Hepatocyte (in vitro differentiated cells): ENCODE measurements around the gene ELOVL1. TPM values are rescaled to one million over a fixed set of nuclear protein-coding genes. Genes with fewer than 3 reads are reported as not detected.

Experiments
- DNase-seq: peaks from one replicate; pipeline ENCODE4 v3.0.0-alpha.2; 2016; ENCODE audit warnings: low spot score
- H2AFZ ChIP-seq: fragments of 200-600 bp; sonication (generic); 2 replicates; pipeline ENCODE4 v1.6.0; 2016; ENCODE audit warnings: antibody characterized with exemption, mild to moderate bottlenecking
- H3K27ac ChIP-seq: fragments of 200-600 bp; sonication (generic); 2 replicates; pipeline ENCODE4 v1.5.1; 2016; ENCODE audit warnings: mild to moderate bottlenecking
- H3K27me3 ChIP-seq: fragments of 200-600 bp; sonication (generic); 2 replicates; pipeline ENCODE4 v1.6.1; 2016
- H3K36me3 ChIP-seq: fragments of 200-600 bp; sonication (generic); replicated peaks from 2 replicates; pipeline ENCODE4 v1.5.1; 2016; ENCODE audit warnings: low read depth; ENCODE audit not compliant: insufficient read depth
- H3K4me1 ChIP-seq: fragments of 200-600 bp; sonication (generic); 2 replicates; pipeline ENCODE4 v1.5.1; 2016; ENCODE audit warnings: mild to moderate bottlenecking, moderate library complexity; ENCODE audit not compliant: insufficient read depth
- H3K4me2 ChIP-seq: fragments of 200-600 bp; sonication (generic); 2 replicates; pipeline ENCODE4 v1.6.0; 2016
- H3K4me3 ChIP-seq: fragments of 200-600 bp; sonication (generic); 2 replicates; pipeline ENCODE4 v1.5.1; 2016; ENCODE audit warnings: mild to moderate bottlenecking
- H3K79me2 ChIP-seq: fragments of 200-600 bp; sonication (generic); 2 replicates; pipeline ENCODE4 v1.6.0; 2017; ENCODE audit warnings: mild to moderate bottlenecking
- H3K9me2 ChIP-seq: fragments of 200-600 bp; sonication (generic); replicated peaks from 2 replicates; pipeline ENCODE4 v1.6.0; 2017; ENCODE audit warnings: mild to moderate bottlenecking; ENCODE audit not compliant: insufficient read depth
- H3K9me3 ChIP-seq: fragments of 200-600 bp; sonication (generic); 2 replicates; pipeline ENCODE4 v1.5.1; 2016; ENCODE audit warnings: low read depth, mild to moderate bottlenecking
- H4K20me1 ChIP-seq: fragments of 200-600 bp; sonication (generic); 2 replicates; pipeline ENCODE4 v1.6.0; 2016; ENCODE audit warnings: mild to moderate bottlenecking; ENCODE audit not compliant: insufficient read depth, poor library complexity, severe bottlenecking
- CTCF ChIP-seq: fragments of 200-600 bp; sonication (generic); IDR thresholded peaks from 2 replicates; pipeline ENCODE4 v1.5.1; 2016; ENCODE audit warnings: antibody characterized with exemption, mild to moderate bottlenecking; ENCODE audit not compliant: poor library complexity
- EZH2 ChIP-seq: fragments of 200-600 bp; sonication (generic); IDR thresholded peaks from 2 replicates; pipeline ENCODE4 v1.6.1; 2016; ENCODE audit warnings: antibody characterized with exemption, mild to moderate bottlenecking, borderline replicate concordance
- EZH2phosphoT487 ChIP-seq: fragments of 200-600 bp; sonication (generic); IDR thresholded peaks from one replicate; pipeline ENCODE4 v1.6.1; 2018; ENCODE audit warnings: antibody characterized with exemption, mild to moderate bottlenecking, low read depth, moderate library complexity; ENCODE audit not compliant: unreplicated experiment, severe bottlenecking
- WGBS: methylation state at CpG from one replicate; pipeline ENCODE4 v1.1.6; 2016; ENCODE audit warnings: low lambda C conversion rate; ENCODE audit errors: missing lambda C conversion rate; 5-methylcytosine and 5-hydroxymethylcytosine counted together
- polyA plus RNA-seq: library from polyadenylated mRNA; unstranded; fragments of >200 nt; fragmentation: Nextera tagmentation; extraction: Ambion mirVana; gene quantifications from 2 replicates; pipeline ENCODE4 v1.2.1, GENCODE V29; 2016
- total RNA-seq: library from RNA; depleted of rRNA; stranded (reverse); fragments of >200 nt; gene quantifications from 2 replicates; pipeline ENCODE4 v1.2.3, GENCODE V29; 2014

The ELOVL1 gene
- total and polyA plus RNA-seq, 2 experiments from 2014 or later = 90.8 to 185 TPM

- Histone ChIP-seq H4K20me1 (peaks cover 3% of the 10 kb centered on the region), H3K9me3 (no peaks in the 10 kb centered on the region), H3K4me3 (no peak overlapping the region), H3K4me2 (no peak overlapping the region), H3K4me1 (peaks cover 6% of the 10 kb centered on the region), H3K9me2 (no peaks in the 10 kb centered on the region), H2AFZ (no peak overlapping the region), H3K79me2 (peaks cover 36% of the 10 kb centered on the region), H3K36me3 (no peaks in the 10 kb centered on the region), H3K27me3 (no peaks in the 10 kb centered on the region), H3K27ac (no peak overlapping the region)
- TF ChIP-seq EZH2 (no peak), EZH2phosphoT487 (no peak), CTCF (no peak)
- DNase-seq = no peak
- WGBS = 74% methylated on average over 9 of the region's 9 CpGs
Measured at GRCh38 chr1:43363283-43363934, 4.4 kb downstream of the ELOVL1 start.

GRCh38 chr1:43360616-43361015 is 7.2 kb downstream of the ELOVL1 start:
- Histone ChIP-seq H3K4me2 (peak overlapping the region; percentile 89), H3K4me1 (no peaks in the 10 kb centered on the region), H3K4me3 (no peak overlapping the region), H3K36me3 (no peaks in the 10 kb centered on the region), H3K9me3 (no peaks in the 10 kb centered on the region), H2AFZ (no peak overlapping the region), H4K20me1 (no peaks in the 10 kb centered on the region), H3K9me2 (no peaks in the 10 kb centered on the region), H3K27ac (no peak overlapping the region), H3K27me3 (no peaks in the 10 kb centered on the region), H3K79me2 (peaks cover 19% of the 10 kb centered on the region)
- TF ChIP-seq CTCF (no peak), EZH2 (no peak), EZH2phosphoT487 (no peak)
- WGBS = 90% methylated on average over 4 of the region's 4 CpGs
- no peak for DNase-seq

- no peaks in the 10 kb centered on the region for H3K9me2 ChIP-seq
- no peaks in the 10 kb centered on the region for H3K9me3 ChIP-seq
- no peaks in the 10 kb centered on the region for H3K4me1 ChIP-seq
- H4K20me1 ChIP-seq = no peaks in the 10 kb centered on the region
- H3K36me3 ChIP-seq = no peaks in the 10 kb centered on the region
- H3K4me3 ChIP-seq = no peak overlapping the region
- peak overlapping the region; percentile 89 for H3K4me2 ChIP-seq
- WGBS = 54% methylated on average over 11 of the region's 11 CpGs
- peak overlapping the region; percentile 1 for H3K27ac ChIP-seq
- TF ChIP-seq CTCF (no peak), EZH2 (no peak), EZH2phosphoT487 (no peak)
- DNase-seq = no peak
- H3K27me3 ChIP-seq = no peaks in the 10 kb centered on the region
- H2AFZ ChIP-seq = no peak overlapping the region
- peaks cover 10% of the 10 kb centered on the region for H3K79me2 ChIP-seq
Measured at GRCh38 chr1:43359696-43360095, 8.1 kb downstream of the ELOVL1 start.
